GM19397 (cell line): Measurements from ENCODE around the gene PLA2G1B.

ENCODE experiments used
- ATAC-seq: cut with Tn5 transposase; IDR thresholded peaks from one replicate; pipeline ENCODE4 v1.9.1; 2021; ENCODE audit warnings: mild to moderate bottlenecking, moderate library complexity; ENCODE audit not compliant: unreplicated experiment

Gene PLA2G1B

DNA sequence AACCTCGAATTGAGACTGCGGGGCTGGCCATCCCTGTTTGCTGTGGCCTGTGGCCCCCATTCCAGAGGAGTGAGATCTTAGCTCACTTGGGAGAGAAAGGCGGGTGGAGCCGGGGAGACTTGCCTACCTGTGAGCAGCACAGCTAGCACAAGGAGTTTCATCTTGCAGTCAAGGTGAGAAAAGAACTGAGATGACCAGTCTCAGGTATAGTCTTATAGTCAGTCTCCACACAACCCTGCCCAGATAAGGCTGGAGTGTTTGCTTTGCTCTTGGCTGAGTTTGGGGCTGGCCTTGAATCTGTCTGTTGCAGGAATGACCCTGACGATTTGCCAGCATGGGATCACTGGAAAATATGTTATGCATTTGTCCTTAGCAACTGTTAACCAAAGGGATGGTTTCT, at the start of gene PLA2G1B:
PLA2G1B (minus strand) TSS at position 187 of the 400 bp plus-strand sequence; CDS start at position 161, 26 bp downstream.
- no peak for ATAC-seq

DNA sequence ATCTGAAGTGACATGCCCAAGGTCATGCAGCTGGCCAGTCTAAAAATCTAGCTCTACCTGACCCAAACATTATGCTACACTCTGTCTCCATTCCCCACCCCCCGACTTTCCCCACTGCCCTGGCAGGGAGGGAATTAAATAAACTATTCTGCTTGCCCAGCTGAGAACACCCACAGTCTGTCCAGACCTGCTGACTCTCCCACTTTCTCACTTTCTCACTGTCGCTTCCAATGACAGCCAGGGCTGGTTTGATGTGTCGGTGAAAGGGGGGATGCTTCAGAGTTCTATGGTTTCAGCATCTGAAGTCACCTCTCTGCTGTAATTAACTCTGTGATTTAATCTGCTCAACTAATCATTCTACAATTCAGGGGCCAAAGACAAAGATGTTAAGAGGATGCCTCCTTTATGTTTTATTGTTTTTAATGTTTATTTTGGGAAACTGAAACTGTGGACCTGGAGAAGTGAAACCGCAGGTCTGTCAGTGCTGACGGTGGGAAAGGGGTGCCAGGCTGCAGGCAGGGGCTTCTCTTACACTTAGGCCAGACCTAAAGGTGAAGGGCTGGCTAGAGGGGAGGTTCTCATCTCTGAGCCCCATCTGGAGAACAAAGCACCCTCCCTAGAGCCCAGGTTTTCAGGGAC, 49.5 kb upstream of the PLA2G1B start:
- no peak for ATAC-seq

DNA sequence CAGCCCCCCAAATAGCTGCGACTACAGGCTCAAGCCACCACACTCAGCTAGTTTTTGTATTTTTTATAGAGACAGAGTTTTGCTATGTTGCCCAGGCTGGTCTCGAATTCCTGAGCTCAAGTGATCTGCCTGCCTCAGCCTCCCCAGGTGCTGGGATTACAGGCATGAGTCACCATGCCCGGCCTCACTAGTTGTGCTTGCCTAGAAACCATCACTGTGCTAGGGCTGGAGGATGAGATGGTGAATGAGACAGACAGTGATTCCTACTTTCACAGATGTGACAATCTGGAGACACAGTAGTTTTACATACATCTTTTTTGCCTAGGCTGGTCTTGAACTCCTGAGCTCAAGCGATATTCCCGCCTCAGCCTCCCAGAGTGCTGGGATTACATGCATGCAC, 48.8 kb upstream of the PLA2G1B start:
- no peak for ATAC-seq

DNA sequence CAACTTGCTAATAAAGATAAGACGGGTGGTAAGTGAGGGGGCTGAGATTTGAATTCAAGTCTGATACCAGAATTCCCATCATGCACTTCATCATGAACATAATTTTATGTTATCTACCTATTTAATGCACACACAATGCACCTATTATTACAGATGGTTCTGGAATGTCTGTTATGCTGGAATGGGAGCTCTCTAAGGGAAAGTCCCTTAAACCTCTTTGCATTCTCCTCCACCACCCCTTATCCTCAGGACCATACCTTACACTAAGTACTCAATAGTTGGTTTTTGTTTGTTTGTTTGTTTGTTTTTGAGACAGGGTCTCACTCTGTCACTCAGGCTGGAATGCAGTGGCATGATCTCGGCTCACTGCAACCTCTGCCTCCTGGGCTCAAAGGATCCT, 48.4 kb upstream of the PLA2G1B start:
- ATAC-seq = no peak

DNA sequence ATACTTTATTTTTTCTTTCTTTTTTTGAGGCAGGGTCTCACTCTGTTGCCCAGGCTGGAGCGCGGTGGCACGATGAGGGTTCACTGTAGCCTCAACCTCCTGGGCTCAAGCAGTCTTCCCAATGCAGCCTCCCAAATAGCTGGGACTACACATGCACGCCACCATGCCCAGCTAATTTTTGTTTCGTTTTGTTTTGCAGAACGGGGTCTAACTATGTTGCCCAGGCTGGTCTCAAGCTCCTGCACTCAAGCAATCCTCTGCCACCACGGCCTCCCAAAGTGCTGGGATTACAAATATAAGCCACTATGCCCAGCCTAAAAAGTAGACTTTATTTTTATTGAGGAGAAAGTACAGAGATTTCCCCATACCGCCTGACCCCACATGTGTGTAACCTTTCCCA, 46.1 kb upstream of the PLA2G1B start:
- no peak for ATAC-seq

DNA sequence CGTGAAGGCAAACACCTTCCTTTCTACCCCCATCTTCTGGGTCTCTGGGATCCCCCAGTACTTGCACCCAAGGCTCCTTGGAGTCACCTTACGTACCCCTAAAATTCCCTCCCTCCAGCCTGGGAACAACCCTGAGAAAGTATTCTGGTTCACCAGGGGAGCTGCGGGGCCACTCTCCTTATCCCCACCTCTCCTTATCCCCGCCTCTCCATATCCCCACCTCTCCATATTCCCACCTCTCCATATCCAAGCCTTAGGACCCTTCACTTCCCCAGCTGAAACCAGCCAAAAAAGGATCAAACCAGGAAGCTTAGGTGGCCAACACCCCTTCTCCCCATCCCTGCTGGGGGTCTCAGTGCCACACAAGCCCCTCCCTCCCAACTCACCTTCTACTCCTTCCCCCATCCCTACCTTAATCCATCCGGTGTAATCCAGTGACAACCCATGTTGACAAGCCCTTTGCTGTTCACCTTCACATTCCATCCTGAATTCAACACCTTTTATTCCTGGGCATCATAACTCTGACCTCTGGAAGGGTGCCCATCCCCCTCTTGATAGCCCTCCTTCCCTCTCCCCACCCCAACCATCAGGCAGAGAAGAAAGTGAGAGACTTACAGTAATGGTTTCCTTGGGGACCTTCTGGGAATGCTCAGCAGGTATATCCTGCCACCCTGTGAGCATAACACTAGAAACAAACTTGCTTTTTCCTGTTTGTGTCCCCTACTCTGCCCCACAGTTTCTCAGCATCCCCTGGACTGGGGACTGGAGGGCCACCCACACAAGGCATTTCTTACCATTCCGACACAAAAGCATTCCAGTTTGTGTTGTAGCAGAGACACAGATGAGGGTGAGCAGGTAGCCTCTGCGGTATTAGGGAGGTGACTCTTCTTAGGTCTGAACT, 43.0 kb upstream of the PLA2G1B start:
- ATAC-seq = no peak

DNA sequence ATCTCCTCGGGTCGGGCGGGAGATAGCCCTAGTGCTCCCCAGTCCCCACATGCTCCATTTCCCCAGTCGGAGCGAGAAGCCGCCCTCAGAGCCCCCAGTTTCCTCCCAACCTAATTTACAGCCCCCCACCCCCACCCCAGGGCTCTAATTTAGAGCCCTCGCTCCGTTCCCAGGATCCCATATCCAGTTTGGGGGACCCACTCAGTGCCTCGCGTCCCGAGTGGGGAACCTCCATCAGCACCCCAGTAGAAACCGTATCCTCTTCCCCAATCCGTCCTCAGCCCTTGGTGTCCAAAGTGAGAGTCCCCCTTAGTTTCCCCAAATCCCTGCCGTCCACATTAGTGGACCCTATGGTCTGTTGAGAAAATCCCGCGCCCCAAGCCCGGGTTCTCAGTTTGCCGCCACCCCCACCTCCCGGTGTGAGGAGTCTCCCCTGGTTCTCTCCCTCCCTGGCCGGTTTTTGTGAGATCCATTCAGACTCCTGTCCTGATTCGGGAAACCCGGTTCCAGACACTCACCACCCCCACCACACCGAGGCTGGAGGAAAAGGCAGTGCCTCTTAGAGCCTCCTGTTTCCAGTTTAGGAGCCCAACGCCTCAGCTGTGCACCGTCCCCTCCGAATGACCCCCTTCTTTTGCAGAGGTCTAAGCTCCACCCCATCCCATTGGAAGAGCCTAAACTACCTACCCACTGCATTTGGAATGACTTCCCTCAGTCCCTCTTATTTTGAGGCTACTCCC, 42.2 kb upstream of the PLA2G1B start:
- ATAC-seq = no peak

DNA sequence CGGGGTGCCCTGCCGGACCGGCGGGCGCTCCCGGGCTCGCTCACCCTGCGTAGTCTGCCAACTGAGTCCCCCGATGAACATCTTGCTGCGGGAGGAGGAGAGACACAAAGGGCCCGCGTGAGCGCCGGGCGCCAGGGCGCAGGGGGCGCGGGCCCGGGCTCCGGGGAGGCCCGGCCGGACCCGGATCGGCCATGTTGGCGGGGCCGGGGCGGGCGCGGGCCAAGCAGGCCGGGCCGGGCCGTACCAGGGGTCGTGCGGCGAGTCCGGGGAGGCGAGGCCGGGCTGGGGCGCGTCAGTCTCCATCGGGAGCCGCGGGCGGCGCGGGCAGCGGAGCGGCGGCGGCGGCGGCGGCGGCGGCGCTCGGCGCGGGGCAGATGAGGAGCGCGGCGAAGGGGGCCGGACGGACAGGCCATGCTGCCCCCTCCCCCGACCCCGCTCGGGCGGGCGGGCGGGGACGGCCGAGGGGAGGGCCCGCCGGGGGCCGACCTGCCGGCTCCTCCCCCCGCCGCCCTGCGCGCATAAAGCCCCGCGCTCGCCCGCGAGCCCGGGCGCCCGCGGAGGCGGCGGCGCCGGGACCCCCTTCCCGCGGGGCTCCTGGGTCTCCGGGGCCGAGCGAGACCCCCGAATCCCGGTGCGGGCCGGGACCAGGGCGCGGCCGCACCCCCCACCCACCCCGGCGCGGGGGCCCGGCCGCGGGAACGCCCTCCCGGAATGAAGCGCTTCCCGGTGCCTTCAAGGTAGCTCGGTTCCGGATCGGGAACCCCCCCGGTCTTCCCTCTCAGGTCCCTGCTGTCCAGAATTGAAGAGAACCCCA, 41.4 kb upstream of the PLA2G1B start, which contains the start of gene MSI1:
MSI1 (minus strand) TSS at position 376 of the 814 bp plus-strand sequence; CDS start at position 303, 73 bp downstream.
- no peak for ATAC-seq

DNA sequence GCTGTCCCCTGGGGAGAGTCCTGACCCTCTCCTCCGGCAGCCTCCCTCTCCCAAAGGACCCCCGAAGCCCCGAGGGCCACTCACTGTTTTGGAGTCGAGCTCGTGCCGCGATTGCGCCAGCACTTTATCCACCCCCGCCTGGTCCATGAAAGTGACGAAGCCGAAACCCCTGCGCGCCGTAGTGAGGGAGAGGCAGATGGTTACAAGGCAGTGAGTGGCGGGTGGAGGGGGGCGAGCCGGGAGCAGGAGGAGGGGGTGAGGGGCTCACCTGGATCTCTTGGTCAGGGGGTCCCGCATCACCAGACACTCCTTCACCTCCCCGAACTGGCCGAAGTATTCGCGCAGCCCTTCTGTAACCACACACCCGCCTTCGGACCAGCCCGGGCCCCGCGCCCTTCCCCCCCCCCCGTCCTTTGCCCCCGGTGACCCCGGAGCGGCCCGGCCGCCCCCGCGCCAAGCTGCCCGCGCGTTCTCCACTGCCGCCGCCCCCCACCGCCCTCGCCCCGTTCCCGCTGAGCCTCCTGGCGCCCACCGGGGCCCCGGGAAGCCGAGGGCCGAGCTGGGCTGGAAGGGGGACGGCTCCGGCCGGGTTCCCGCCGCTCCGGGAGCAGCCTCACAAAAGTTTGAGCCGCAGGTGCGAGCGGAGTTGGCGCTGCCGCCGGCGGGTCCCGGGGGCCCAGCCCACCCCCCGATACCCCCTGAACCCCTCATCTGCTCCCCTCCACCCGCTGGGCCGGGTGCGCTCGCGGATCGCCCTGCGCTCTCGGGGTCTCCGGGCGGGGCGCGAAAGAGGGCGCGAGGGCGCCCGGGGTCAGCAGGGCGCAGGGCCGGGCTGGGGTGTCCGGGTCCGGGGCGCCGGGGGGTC, 40.6 kb upstream of the PLA2G1B start:
- ATAC-seq = no peak

DNA sequence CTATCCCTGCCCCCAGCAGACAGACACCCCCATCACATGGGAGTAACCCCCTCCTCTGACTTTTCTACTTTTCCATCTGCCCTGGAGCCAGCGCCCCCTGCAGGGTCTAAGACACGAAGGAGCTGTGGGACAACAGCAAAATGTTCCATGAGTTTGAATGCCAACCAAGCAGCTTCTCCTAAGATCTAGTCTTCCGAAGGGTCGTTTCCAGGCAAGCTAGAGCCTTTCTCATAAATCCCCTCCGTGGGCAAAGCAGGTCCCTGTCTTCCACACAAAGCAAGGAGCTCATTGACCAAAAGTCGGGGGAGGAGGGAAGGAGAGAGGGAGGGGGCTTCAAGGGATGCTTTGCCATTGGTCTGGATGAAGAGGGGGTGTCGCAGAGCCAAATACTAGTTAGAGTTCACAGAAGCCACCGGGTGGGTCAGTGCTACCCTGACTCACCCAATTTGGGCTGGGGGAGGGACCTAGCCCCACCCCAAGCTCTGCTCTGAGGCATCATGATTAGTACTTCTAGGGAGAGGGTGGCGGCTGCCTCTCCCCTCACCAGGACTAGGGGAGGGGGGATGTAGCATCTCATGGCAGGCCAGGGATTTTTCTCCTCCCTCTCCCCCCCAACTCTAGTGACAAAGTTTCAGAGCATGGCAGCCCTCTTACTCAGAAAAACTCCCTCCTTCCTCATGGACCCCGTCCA, 39.8 kb upstream of the PLA2G1B start:
- no peak for ATAC-seq

DNA sequence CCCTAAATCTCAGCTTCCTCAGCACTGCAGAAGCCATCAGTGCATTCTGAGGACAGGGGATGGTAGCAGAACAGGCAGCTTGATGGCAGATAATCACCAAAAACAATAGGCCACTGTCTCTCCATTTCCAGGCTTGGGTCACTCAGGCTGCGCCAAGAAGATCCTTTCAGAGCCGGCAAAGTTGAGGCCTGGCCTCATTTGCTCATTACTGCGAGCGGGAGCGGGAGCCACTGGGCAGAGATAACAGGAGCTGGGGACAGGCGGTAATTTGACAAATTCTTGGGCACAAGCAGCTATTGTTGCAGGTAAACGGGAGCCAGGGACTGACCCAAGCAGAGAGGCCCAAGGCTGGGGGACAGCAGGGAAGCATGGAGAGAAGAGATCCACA, 39.3 kb upstream of the PLA2G1B start:
- no peak for ATAC-seq

DNA sequence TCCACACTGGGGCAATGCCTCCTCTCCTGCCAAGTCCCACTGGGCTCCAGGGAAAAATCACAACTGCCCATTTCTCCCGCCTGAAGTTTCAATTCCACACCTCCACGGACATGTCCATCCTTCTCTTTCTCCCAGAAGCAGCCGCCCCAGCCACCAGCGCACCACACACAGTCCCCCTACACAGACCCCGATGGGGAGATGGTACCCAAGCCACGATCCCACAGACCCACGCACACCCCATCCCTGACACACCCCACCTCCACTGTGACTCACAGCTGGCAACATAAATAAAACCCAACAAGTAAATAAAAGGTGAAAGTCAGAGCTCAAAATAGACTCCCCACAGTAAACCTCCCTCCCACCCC, 38.7 kb upstream of the PLA2G1B start:
- no peak for ATAC-seq

DNA sequence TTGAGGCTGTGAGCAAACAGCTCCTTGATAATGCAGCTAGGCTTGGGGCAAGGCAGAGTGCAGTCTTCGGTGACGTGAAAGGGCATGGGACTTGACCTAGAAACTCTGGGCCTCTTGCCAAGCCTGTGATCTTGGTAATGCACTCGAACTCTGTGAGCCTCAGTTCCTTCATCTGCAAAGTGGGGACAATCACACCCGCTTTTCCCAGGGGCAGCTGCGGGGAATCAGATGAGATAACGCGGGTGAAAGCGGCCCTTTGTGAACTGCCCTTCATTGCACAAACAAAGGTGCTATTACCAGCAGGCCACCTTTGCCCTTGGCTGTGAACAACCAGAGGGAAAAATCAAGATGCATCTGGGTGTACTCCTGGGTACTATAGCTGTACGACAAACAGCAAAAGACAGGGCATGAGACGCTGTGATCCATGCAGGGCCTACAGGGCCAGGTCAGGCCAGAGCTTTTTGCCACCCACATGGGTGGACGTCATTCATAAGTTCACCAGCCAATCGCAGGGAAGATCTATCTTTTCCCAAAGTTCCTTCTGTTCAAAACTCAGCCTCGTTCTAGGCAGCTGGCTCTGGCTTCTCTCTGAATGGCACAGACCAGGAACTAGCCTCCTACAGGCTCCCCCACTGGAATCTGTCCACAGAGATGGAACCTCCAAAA, 38.2 kb upstream of the PLA2G1B start:
- ATAC-seq = no peak

DNA sequence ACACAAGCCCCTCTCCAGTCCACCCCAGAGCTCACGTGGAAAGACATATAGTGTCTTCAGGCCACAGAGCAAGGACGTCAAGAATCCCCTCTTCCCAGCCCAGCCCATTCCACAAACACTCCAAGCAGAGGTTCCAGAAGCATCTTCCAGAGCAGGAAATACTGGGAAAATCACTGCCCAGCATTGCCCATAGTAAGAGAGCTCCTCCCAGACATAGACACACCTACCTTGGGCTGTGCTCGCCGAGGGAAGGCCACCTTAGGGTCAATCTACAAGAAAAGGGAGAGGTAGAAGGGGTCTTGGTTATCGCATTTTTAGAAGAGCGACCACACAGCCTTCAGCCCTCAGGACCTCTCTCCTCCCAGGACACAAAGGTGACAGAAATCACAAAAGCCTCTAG, 36.9 kb upstream of the PLA2G1B start:
- ATAC-seq = no peak

DNA sequence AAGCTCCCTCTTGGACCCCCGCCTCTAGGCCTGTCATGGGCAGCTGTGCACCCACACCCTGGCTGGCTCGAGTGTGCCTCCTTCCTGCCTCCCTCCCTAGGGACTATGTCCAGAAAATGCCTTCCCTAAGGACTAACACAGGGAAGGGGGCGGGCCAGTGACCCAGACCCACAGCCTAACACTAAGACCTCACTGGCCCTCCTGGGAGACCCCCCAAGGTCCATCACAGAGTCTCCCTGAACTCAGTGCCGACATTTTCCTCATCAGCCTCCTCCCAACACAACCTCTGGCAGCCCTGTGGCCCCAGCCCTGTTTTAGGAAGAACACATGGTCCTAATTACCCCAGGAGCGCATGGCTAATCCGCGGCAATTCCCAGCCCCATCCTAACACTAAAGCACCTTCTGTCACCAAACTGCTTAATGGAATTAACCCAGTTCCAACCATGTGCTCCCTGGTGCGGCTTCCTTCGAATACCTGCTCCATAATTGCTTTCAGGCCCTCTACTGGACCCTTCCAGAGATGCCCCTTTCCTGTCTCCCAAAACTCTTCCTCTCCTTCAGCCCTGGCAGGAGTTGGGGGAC, 35.8 kb upstream of the PLA2G1B start:
- no peak for ATAC-seq

DNA sequence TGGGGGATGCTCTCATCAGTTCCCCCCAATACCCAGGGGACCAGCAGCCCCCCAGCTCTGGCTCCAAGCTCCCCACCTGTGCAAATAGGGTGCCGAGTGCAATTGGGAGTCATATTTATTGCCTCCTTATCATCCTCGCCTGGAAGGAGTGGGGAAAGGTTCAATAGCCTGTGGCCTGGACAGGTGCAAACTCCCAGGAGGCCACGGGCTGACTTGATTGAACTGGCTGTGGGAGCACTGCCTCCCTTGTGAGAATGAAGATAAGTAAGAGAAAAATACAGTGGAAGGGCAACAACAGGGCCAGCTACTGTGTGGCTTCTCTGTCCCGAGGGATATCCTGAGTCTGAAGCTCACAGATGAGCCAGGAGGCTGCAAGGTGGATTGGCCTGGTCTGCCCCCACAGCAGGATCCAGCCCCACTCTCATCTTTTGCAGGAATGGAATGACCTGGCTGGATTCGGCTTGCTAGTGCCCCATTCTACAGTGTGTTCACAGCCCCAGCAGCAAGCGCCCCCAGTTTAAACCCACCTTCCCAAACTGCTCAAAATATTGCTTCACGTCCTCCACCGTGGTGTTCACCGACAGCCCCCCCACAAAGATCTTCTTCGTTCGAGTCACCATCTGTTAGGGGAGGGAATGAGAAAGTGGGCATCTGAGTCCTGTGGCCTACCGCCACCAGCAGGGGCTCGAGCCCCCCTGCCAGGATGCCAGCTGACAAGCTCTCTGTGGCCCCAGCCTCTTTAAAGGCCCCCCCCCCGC, 35.1 kb upstream of the PLA2G1B start:
- no peak for ATAC-seq

DNA sequence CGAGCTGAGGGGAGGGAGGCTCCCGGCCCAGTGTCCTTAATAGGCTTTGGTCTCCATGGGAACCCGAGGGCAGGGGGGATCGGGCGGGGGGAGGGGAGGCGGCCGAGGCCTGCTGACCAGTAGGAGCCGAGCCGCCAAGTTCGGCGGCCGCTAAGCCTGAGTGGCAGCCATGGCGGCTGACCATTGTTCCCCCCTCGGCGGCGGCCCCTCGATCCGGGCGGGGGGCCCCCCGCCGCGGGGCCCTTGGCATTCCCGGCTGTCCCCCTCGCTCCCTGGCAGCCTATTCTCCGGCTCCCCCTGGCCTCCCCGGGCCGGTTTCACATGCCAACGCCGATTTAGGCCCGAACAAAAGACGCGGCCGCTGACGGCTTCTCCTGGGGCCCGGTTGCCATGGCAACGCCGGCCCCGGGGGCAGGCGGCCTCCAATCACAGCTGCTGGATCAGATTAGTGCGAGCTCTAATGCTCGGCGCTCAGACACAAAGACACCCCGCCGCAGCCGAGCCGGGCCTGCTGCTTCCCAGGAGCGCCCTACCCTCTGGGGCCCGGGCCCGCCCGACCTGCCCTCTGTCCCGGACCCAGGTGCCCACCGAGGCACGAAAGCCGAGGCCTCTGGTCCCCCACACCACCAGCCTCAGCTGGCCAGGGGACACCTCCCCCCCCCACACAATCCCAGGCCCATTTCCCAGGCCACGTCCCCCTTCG, 34.1 kb upstream of the PLA2G1B start:
- no peak for ATAC-seq
